ENCODE data around the gene CFAP52.

The CFAP52 gene

DNA sequence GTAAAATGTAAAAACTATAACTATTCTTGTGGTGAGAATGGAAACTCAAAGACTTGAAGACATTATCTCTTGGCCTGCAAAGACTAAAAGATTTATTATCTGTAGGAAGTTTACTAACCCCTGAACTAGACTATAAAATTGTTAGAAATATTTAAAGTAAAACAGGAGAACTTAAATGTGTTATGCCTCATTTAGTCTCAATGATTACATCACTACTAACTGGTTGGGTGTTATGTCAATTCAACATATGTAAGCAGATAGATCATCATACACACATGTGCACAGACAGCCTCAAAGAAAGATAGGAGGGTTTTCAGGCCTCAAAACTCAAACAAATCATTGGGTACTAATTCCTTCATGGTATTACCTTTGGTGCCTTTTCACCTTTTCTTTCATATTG is 8.4 kb upstream of the CFAP52 start:
- H2AFZ ChIP-seq (ENCODE audit: low read length), result no peak overlapping the region
- H3K4me1 ChIP-seq (ENCODE audit: low read length), result no peaks in the 10 kb centered on the region
- DNase-seq, result no peak
- H3K27me3 ChIP-seq (replicated peaks; ENCODE audit: insufficient read depth, low read length), result no peaks in the 10 kb centered on the region
- H3K9me3 ChIP-seq (replicated peaks; ENCODE audit: insufficient read depth, low read length), result no peaks in the 10 kb centered on the region
- H3K9me2 ChIP-seq (replicated peaks; ENCODE audit: insufficient read depth, low read length), result no peaks in the 10 kb centered on the region
- H3K79me2 ChIP-seq (ENCODE audit: low read length), result no peaks in the 10 kb centered on the region
- H3K9ac ChIP-seq (ENCODE audit: low read length), result no peak overlapping the region
- H3K4me2 ChIP-seq (ENCODE audit: low read depth, low read length), result no peak overlapping the region
- H3F3A ChIP-seq (ENCODE audit: insufficient read depth, low read length), result no peaks in the 10 kb centered on the region
- TF ChIP-seq CTCF (IDR thresholded peaks at IDR 0.05; ENCODE audit: low read length) (no peak), EZH2 (optimal IDR thresholded peaks at IDR 0.05; ENCODE audit: low read depth, low read length) (no peak), EZH2phosphoT487 (IDR thresholded peaks at IDR 0.05; ENCODE audit: low read length) (no peak)
- no peaks in the 10 kb centered on the region for H4K20me1 ChIP-seq (ENCODE audit: insufficient read depth, low read length)
- no peak overlapping the region for H3K4me3 ChIP-seq (ENCODE audit: low read length)
- no peak overlapping the region for H3K27ac ChIP-seq (ENCODE audit: low read length)
- H3K36me3 ChIP-seq (replicated peaks; ENCODE audit: insufficient read depth, low read length), result no peaks in the 10 kb centered on the region

GRCh38 chr17:9568957-9569588 is 7.4 kb upstream of the CFAP52 start:
- Histone ChIP-seq H3K79me2 (ENCODE audit: low read length) (no peaks in the 10 kb centered on the region), H3K36me3 (replicated peaks; ENCODE audit: insufficient read depth, low read length) (no peaks in the 10 kb centered on the region), H3K4me1 (ENCODE audit: low read length) (no peaks in the 10 kb centered on the region), H3F3A (ENCODE audit: insufficient read depth, low read length) (no peaks in the 10 kb centered on the region), H3K4me2 (ENCODE audit: low read depth, low read length) (no peak overlapping the region), H3K9me3 (replicated peaks; ENCODE audit: insufficient read depth, low read length) (no peaks in the 10 kb centered on the region), H3K4me3 (ENCODE audit: low read length) (no peak overlapping the region), H3K9me2 (replicated peaks; ENCODE audit: insufficient read depth, low read length) (no peaks in the 10 kb centered on the region), H3K27ac (ENCODE audit: low read length) (no peak overlapping the region), H4K20me1 (ENCODE audit: insufficient read depth, low read length) (no peaks in the 10 kb centered on the region), H2AFZ (ENCODE audit: low read length) (no peak overlapping the region), H3K9ac (ENCODE audit: low read length) (no peak overlapping the region), H3K27me3 (replicated peaks; ENCODE audit: insufficient read depth, low read length) (no peaks in the 10 kb centered on the region)
- TF ChIP-seq CTCF (IDR thresholded peaks at IDR 0.05; ENCODE audit: low read length), result no peak
- no peak for TF ChIP-seq EZH2phosphoT487 (IDR thresholded peaks at IDR 0.05; ENCODE audit: low read length)
- TF ChIP-seq EZH2 (optimal IDR thresholded peaks at IDR 0.05; ENCODE audit: low read depth, low read length), result no peak
- no peak for DNase-seq

DNA sequence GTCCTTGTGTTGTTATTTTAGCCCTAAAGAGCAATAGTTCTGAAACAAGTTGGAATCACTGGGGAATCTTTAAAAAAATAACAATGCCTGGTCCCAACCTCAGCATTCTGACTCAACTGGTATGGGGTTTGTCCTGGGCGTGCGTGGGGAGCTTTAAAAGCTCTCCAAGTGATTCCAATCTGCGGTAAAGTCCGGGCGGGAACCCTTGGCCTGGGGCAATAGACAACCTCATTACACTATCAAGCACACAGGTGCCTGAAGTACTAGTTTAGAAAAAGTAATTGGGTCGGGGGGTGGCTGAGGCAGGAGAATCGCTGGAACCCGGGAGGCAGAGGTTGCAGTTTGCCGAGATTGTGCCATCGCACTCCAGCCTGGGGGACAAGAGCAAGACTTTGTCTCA is 5.2 kb upstream of the CFAP52 start:
- no peak overlapping the region for H2AFZ ChIP-seq (ENCODE audit: low read length)
- no peak overlapping the region for H3K9ac ChIP-seq (ENCODE audit: low read length)
- no peaks in the 10 kb centered on the region for H3K36me3 ChIP-seq (replicated peaks; ENCODE audit: insufficient read depth, low read length)
- DNase-seq, result no peak
- no peak overlapping the region for H3K4me3 ChIP-seq (ENCODE audit: low read length)
- H3K27ac ChIP-seq (ENCODE audit: low read length), result no peak overlapping the region
- peaks cover 5% of the 10 kb centered on the region; the same call in 1 of the 2 replicates for H3F3A ChIP-seq (ENCODE audit: insufficient read depth, low read length)
- H3K9me3 ChIP-seq (replicated peaks; ENCODE audit: insufficient read depth, low read length), result no peaks in the 10 kb centered on the region
- no peaks in the 10 kb centered on the region for H3K9me2 ChIP-seq (replicated peaks; ENCODE audit: insufficient read depth, low read length)
- H4K20me1 ChIP-seq (ENCODE audit: insufficient read depth, low read length), result no peaks in the 10 kb centered on the region
- TF ChIP-seq EZH2phosphoT487 (IDR thresholded peaks at IDR 0.05; ENCODE audit: low read length) (no peak), EZH2 (optimal IDR thresholded peaks at IDR 0.05; ENCODE audit: low read depth, low read length) (no peak), CTCF (IDR thresholded peaks at IDR 0.05; ENCODE audit: low read length) (no peak)
- peaks cover 11% of the 10 kb centered on the region; the same call in 1 of the 2 replicates for H3K79me2 ChIP-seq (ENCODE audit: low read length)
- no peaks in the 10 kb centered on the region for H3K4me1 ChIP-seq (ENCODE audit: low read length)
- H3K27me3 ChIP-seq (replicated peaks; ENCODE audit: insufficient read depth, low read length), result no peaks in the 10 kb centered on the region
- H3K4me2 ChIP-seq (ENCODE audit: low read depth, low read length), result no peak overlapping the region
